ENCODE measurements around the gene FOLR3.

GRCh38 chr11:72125956-72126355, 9.6 kb upstream of the FOLR3 start:
- TF ChIP-seq YY1 (IDR thresholded peaks at IDR 0.05; ENCODE audit: insufficient read depth, insufficient read length) (no peak), ZNF274 (IDR thresholded peaks at IDR 0.05; ENCODE audit: low read depth, low read length) (no peak), SUZ12 (IDR thresholded peaks at IDR 0.05; ENCODE audit: extremely low read depth, insufficient read depth, insufficient read length) (no peak)

All from NT2/D1 (cell line).